ENCODE results near the gene LAMC1.

GRCh38 chr1:182985876-182986275 is 37.3 kb upstream of the LAMC1 start:
- TF ChIP-seq CTCF (conservative IDR thresholded peaks at IDR 0.05; ENCODE audit: low read depth, low read length) (no peak), EZH2 (IDR thresholded peaks at IDR 0.05; ENCODE audit: borderline replicate concordance, low read depth, low read length, poor library complexity, severe bottlenecking) (no peak)

Measured in A673 (cell line).